ENCODE measurements around the gene UNCX. TPM values are rescaled to one million over a fixed set of nuclear protein-coding genes. Genes with fewer than 3 reads are reported as not detected.
"Not testable (repeated sequence)": the region's sequence is repeated elsewhere in the genome, so short reads cannot be mapped to it uniquely, and the experiment has no call there.

The UNCX gene
- total and polyA plus RNA-seq, 3 donors from 2014 or later: 0.24 TPM; not detected in 2

GRCh38 chr7:1200045-1200444, 32.6 kb upstream of the UNCX start:
- Histone ChIP-seq H3K4me1 (no peaks in the 10 kb centered on the region), H3K9me3 (no peaks in the 10 kb centered on the region), H3K4me3 (no peak overlapping the region), H3K27me3 (no peaks in the 10 kb centered on the region), H3K27ac (no peak overlapping the region), H3K36me3 (ENCODE audit: low read depth, missing control alignments) (no peaks in the 10 kb centered on the region)
- no peak for DNase-seq
- no peak for TF ChIP-seq CTCF (IDR thresholded peaks at IDR 0.05)
- TF ChIP-seq POLR2A (IDR thresholded peaks at IDR 0.05): no peak
- WGBS, 2 donors: 34 to 62% methylated on average over 19 of the region's 19 CpGs
- intact Hi-C loops (cut with DNase I; ENCODE audit: low total_unique reads): no loop called here

GRCh38 chr7:1201916-1202315, 30.8 kb upstream of the UNCX start:
- TF ChIP-seq CTCF (IDR thresholded peaks at IDR 0.05): no peak
- TF ChIP-seq POLR2A (IDR thresholded peaks at IDR 0.05): no peak
- H3K36me3 ChIP-seq (ENCODE audit: low read depth, missing control alignments): no peaks in the 10 kb centered on the region
- H3K27ac ChIP-seq: no peak overlapping the region
- H3K4me3 ChIP-seq: no peak overlapping the region
- no peaks in the 10 kb centered on the region for H3K27me3 ChIP-seq
- no peaks in the 10 kb centered on the region for H3K4me1 ChIP-seq
- 79 to 87% methylated on average over 15 of the region's 15 CpGs for WGBS, 2 donors
- H3K9me3 ChIP-seq: no peaks in the 10 kb centered on the region
- intact Hi-C loops (cut with DNase I; ENCODE audit: low total_unique reads): no loop called here
- DNase-seq: no peak

- DNase-seq; intact Hi-C loops (cut with DNase I; ENCODE audit: low total_unique reads); H3K4me1 ChIP-seq; H3K27ac ChIP-seq; H3K4me3 ChIP-seq; H3K36me3 ChIP-seq (ENCODE audit: low read depth, missing control alignments); H3K27me3 ChIP-seq; H3K9me3 ChIP-seq: not testable (repeated sequence)
- WGBS, 2 donors: 90 to 94% methylated on average over 6 of the region's 6 CpGs
Measured at GRCh38 chr7:1202914-1203313, 29.8 kb upstream of the UNCX start.

GRCh38 chr7:1204460-1205140, 28.1 kb upstream of the UNCX start:
- no peaks in the 10 kb centered on the region for H3K27me3 ChIP-seq
- H3K36me3 ChIP-seq (ENCODE audit: low read depth, missing control alignments): no peaks in the 10 kb centered on the region
- H3K4me3 ChIP-seq: no peak overlapping the region
- no peaks in the 10 kb centered on the region for H3K9me3 ChIP-seq
- TF ChIP-seq POLR2A (IDR thresholded peaks at IDR 0.05) (no peak), CTCF (IDR thresholded peaks at IDR 0.05) (no peak)
- intact Hi-C loops (cut with DNase I; ENCODE audit: low total_unique reads): no loop called here
- WGBS, 2 donors: 65 to 66% methylated on average over 8 to 19 of the region's 19 CpGs
- no peak overlapping the region for H3K27ac ChIP-seq
- no peaks in the 10 kb centered on the region for H3K4me1 ChIP-seq
- no peak for DNase-seq

GRCh38 chr7:1205742-1206141, 26.9 kb upstream of the UNCX start:
- WGBS, 2 donors: 92% methylated on average over 7 of the region's 7 CpGs
- H3K4me1 ChIP-seq; intact Hi-C loops (cut with DNase I; ENCODE audit: low total_unique reads); H3K9me3 ChIP-seq; H3K4me3 ChIP-seq; H3K27ac ChIP-seq; H3K27me3 ChIP-seq; DNase-seq; H3K36me3 ChIP-seq (ENCODE audit: low read depth, missing control alignments): not testable (repeated sequence)

- H3K4me1 ChIP-seq: no peaks in the 10 kb centered on the region
- TF ChIP-seq POLR2A (IDR thresholded peaks at IDR 0.05) (no peak), CTCF (IDR thresholded peaks at IDR 0.05) (no peak)
- H3K36me3 ChIP-seq (ENCODE audit: low read depth, missing control alignments): no peaks in the 10 kb centered on the region
- DNase-seq: no peak
- H3K4me3 ChIP-seq: no peak overlapping the region
- no peak overlapping the region for H3K27ac ChIP-seq
- 77 to 80% methylated on average over 14 of the region's 14 CpGs for WGBS, 2 donors
- no peaks in the 10 kb centered on the region for H3K9me3 ChIP-seq
- intact Hi-C loops (cut with DNase I; ENCODE audit: low total_unique reads): no loop called here
- no peaks in the 10 kb centered on the region for H3K27me3 ChIP-seq
Measured at GRCh38 chr7:1209097-1209496, 23.6 kb upstream of the UNCX start.

All from testis (tissue), 3 donors.